Endothelial cell of umbilical vein (primary cell): ENCODE results near the gene MAST4. TPM values are rescaled to one million over a fixed set of nuclear protein-coding genes. Genes with fewer than 3 reads are reported as not detected.

Source experiments
- BruUV-seq: library from RNA; stranded (reverse); fragments of 400-500 nt; replicated peaks from 2 replicates; lab custom pipeline; 2021; lab: Mats Ljungman, UMichigan
- CTCF ChIA-PET: fragments of 300-600, 350-600 bp; sonication (Branson Sonifier 250); formaldehyde crosslinking; loops from one replicate; lab custom pipeline; 2021; ENCODE audit warnings: antibody characterized with exemption, inconsistent platforms; lab: Charles Lee
- POLR2A ChIA-PET: fragments of 300-600, 350-600 bp; sonication (Branson Sonifier 250); formaldehyde crosslinking; loops from one replicate; lab custom pipeline; 2021; ENCODE audit warnings: antibody characterized with exemption, inconsistent platforms; lab: Charles Lee
- DNase-seq: peaks from one replicate; pipeline ENCODE4 v3.0.0-alpha.2; 2011; ENCODE audit warnings: low read depth, low spot score
- FAIRE-seq: peaks from 2 replicates; lab custom pipeline; 2011; peaks lifted over from hg19 to GRCh38; lab: Jason Lieb, UNC
- H2AFZ ChIP-seq: 2 replicates; pipeline ENCODE4 v1.6.0; 2012; ENCODE audit warnings: low read depth, low read length, control low read depth, inconsistent platforms
- H3K27ac ChIP-seq: 2 replicates; pipeline ENCODE4 v1.5.1; 2011; ENCODE audit warnings: low read depth, mild to moderate bottlenecking, control low read depth, low read length, moderate library complexity; ENCODE audit not compliant: insufficient read depth
- H3K27me3 ChIP-seq, 2 experiments: 2 replicates each; pipeline versions ENCODE4 v1.6.0 to v1.6.1; 2011; ENCODE audit warnings: low read length in 2 of 2, mixed read lengths in 1 of 2; ENCODE audit not compliant: control insufficient read depth in 2 of 2, insufficient read depth in 2 of 2
- H3K36me3 ChIP-seq, 2 experiments: 2 replicates in 1 of 2; 3 replicates in 1 of 2; pipeline ENCODE4 v1.5.1; 2011; ENCODE audit warnings: low read length in 2 of 2, mild to moderate bottlenecking in 1 of 2, moderate library complexity in 1 of 2; ENCODE audit not compliant: control insufficient read depth in 2 of 2, insufficient read depth in 2 of 2; ENCODE audit errors: extremely low read depth in 1 of 2
- H3K4me1 ChIP-seq: 3 replicates; pipeline ENCODE4 v1.5.1; 2011; ENCODE audit warnings: mild to moderate bottlenecking, low read length; ENCODE audit not compliant: control insufficient read depth, insufficient read depth; ENCODE audit errors: extremely low read depth
- H3K4me2 ChIP-seq: 2 replicates; pipeline ENCODE4 v1.6.1; 2011; ENCODE audit warnings: low read length, control low read depth, mixed read lengths; ENCODE audit not compliant: insufficient read depth
- H3K4me3 ChIP-seq, 3 experiments: fragments of 200-600 bp in 1 of 3; sonication (generic), shearing (Covaris generic) in 1 of 3; replicated peaks in 1 of 3; 2 replicates each; pipeline ENCODE4 v1.5.1; 2011 to 2016; ENCODE audit warnings: control low read depth in 3 of 3, low read length in 3 of 3, mild to moderate bottlenecking in 2 of 3, inconsistent platforms in 1 of 3, low read depth in 1 of 3, moderate library complexity in 1 of 3; ENCODE audit not compliant: insufficient read depth in 1 of 3
- H3K79me2 ChIP-seq: 2 replicates; pipeline ENCODE4 v1.6.0; 2012; ENCODE audit warnings: low read length, inconsistent platforms; ENCODE audit not compliant: control insufficient read depth, insufficient read depth
- H3K9ac ChIP-seq: replicated peaks from 2 replicates; pipeline ENCODE3; 2011; ENCODE audit warnings: low read length, control low read depth; ENCODE audit not compliant: insufficient read depth; ENCODE audit errors: extremely low read depth
- H3K9me1 ChIP-seq: replicated peaks from 3 replicates; pipeline ENCODE4 v1.6.0; 2011; ENCODE audit warnings: mild to moderate bottlenecking, low read length; ENCODE audit not compliant: control insufficient read depth, insufficient read depth; ENCODE audit errors: extremely low read depth
- H3K9me3 ChIP-seq: replicated peaks from 2 replicates; pipeline ENCODE4 v1.5.1; 2012; ENCODE audit warnings: low read length, inconsistent platforms; ENCODE audit not compliant: control insufficient read depth, insufficient read depth
- H4K20me1 ChIP-seq: replicated peaks from 2 replicates; pipeline ENCODE3; 2011; ENCODE audit warnings: mild to moderate bottlenecking, low read length; ENCODE audit not compliant: control insufficient read depth, insufficient read depth; ENCODE audit errors: extremely low read depth
- EZH2 ChIP-seq: IDR thresholded peaks from 2 replicates; pipeline ENCODE4 v1.6.1; 2012; ENCODE audit warnings: borderline replicate concordance, low read depth, mild to moderate bottlenecking, moderate library complexity, low read length, inconsistent platforms; ENCODE audit not compliant: severe bottlenecking
- FOS ChIP-seq: IDR thresholded peaks from 2 replicates; pipeline ENCODE4 v1.6.1; 2011; ENCODE audit warnings: mild to moderate bottlenecking, low read length, moderate library complexity, borderline replicate concordance; ENCODE audit not compliant: insufficient read depth
- GATA2 ChIP-seq: IDR thresholded peaks from 2 replicates; pipeline ENCODE4 v1.7.0; 2011; ENCODE audit warnings: low read depth, mild to moderate bottlenecking, moderate library complexity, mixed read lengths, low read length; ENCODE audit not compliant: insufficient read length, insufficient read depth
- JUN ChIP-seq: IDR thresholded peaks from 2 replicates; pipeline ENCODE4 v1.6.1; 2011; ENCODE audit warnings: borderline replicate concordance, low read depth; ENCODE audit not compliant: insufficient read length, insufficient read depth
- MYC ChIP-seq: IDR thresholded peaks from one replicate; pipeline ENCODE4 v1.6.1; 2011; ENCODE audit warnings: mild to moderate bottlenecking, low read depth, low read length
- POLR2A ChIP-seq: IDR thresholded peaks from 2 replicates; pipeline ENCODE4 v1.6.1; 2012; ENCODE audit warnings: low read depth, mild to moderate bottlenecking, control low read depth, low read length
- POLR2AphosphoS5 ChIP-seq: IDR thresholded peaks from 2 replicates; pipeline ENCODE4 v1.6.1; 2012; ENCODE audit warnings: low read depth, mild to moderate bottlenecking, control low read depth, low read length, moderate library complexity; ENCODE audit not compliant: insufficient read depth
- dilution Hi-C: fragments of 300-500 bp; cut with MboI; formaldehyde crosslinking; loops from one replicate; pipeline ENCODE4 v1.15.0; 2019; ENCODE audit warnings: low sequenced_read_pairs; ENCODE audit not compliant: extremely low pct_ligation_motif_present
- intact Hi-C: fragments of 100-400 bp; cut with micrococcal nuclease; formaldehyde crosslinking; loops from one replicate; pipeline ENCODE4 v1.10.0; 2022
- polyA plus RNA-seq, 4 experiments: library from polyadenylated mRNA; depleted of rRNA in 3 of 4; stranded (reverse) in 3 of 4; unstranded in 1 of 4; fragments of >200 nt; gene quantifications; 2 replicates each; pipeline versions ENCODE4 v1.2.1 to v1.2.3, GENCODE V29; 2011 to 2012; ENCODE audit warnings: missing spikeins in 1 of 4
- total RNA-seq: library from RNA; stranded (reverse); gene quantifications from 2 replicates; pipeline ENCODE4 v1.2.3, GENCODE V29; 2021
- TF ChIP-seq, protein P1 (sequence below), 2 donors: IDR thresholded peaks; 1 replicate in 1 of 2; 2 replicates in 1 of 2; pipeline ENCODE4 v1.5.1; 2011; ENCODE audit warnings: low read length in 2 of 2, mild to moderate bottlenecking in 2 of 2, moderate library complexity in 2 of 2, control low read depth in 1 of 2, inconsistent platforms in 1 of 2, low read depth in 1 of 2; ENCODE audit not compliant: insufficient read depth in 1 of 2; ENCODE audit errors: extremely low read depth in 1 of 2
- TF ChIP-seq, protein P2 (sequence below): IDR thresholded peaks from 2 replicates; pipeline ENCODE4 v1.6.1; 2011; ENCODE audit not compliant: insufficient read depth, insufficient read length

The MAST4 gene
- total and polyA plus RNA-seq, 2 donors (not counting 3 experiments of a cell fraction or from before 2014, with no cell fraction given), result 40.2 to 116 TPM

DNA sequence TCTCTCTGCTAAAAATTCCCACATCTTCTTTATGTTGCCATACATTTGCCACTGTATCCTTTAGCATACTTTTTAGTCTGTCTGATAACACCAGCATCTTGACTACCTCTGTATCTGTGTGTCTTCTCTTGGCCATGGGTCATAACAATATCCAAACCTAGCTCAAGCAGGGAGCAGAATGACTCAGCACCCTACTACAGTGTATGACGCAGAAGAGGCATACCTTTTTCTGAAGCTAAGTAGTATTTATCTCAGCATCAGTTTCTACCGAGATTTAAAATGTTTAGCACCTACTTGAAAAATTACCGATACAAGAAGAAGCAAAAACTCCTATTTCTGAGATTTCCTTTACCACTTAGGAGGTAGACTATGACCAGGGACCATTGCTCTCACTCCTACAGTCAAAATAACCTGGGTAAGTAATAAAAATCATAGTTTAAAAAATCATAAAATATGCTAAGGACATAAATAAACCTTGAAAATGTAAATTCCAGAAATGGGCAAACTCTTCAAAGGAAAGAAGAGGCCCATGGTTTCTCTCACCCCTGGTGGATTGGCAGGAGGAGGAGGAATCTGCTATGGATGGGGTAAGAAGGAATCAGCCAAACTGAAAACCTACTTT lies 286.5 kb downstream of the MAST4 start:
- BruUV-seq, result no TSS peak
- Histone ChIP-seq H3K36me3 (peaks cover 0 to 10% of the 10 kb centered on the region in 2 experiments), H3K27ac (peak overlapping the region; percentile 46), H2AFZ (no peak overlapping the region), H4K20me1 (peaks cover 4% of the 10 kb centered on the region), H3K79me2 (no peaks in the 10 kb centered on the region), H3K4me3 (no peak overlapping the region), H3K9me1 (no peaks in the 10 kb centered on the region), H3K9ac (no peak overlapping the region), H3K4me2 (peak overlapping the region; percentile 38), H3K27me3 (no peaks in the 10 kb centered on the region), H3K4me1 (peaks cover 30% of the 10 kb centered on the region), H3K9me3 (no peaks in the 10 kb centered on the region)
- ChIA-PET POLR2A (no interaction called here), CTCF (interaction anchor here (0.8 to 1.0 kb wide), 3 partner anchors 15 to 576 kb away, joined by 3 to 4 read pairs (median 3); no protein-coding TSS in a partner anchor)
- peak; percentile 34 for TF ChIP-seq FOS
- no peak for TF ChIP-seq POLR2AphosphoS5
- no peak for TF ChIP-seq EZH2
- DNase-seq (peak; percentile 48), FAIRE-seq (peak; percentile 72)
- dilution Hi-C loops (no loop called here), intact Hi-C loops (no loop called here)

GRCh38 chr5:66884564-66885243 lies 288.5 kb downstream of the MAST4 start:
- H2AFZ ChIP-seq, result no peak overlapping the region
- no peaks in the 10 kb centered on the region for H3K79me2 ChIP-seq
- no peak overlapping the region for H3K4me3 ChIP-seq
- peaks cover 25% of the 10 kb centered on the region for H3K4me1 ChIP-seq
- CTCF ChIA-PET, result interaction anchor here (1.0 to 1.4 kb wide), 3 partner anchors 11 to 29 kb away, joined by 3 to 4 read pairs (median 3); no protein-coding TSS in a partner anchor
- TF ChIP-seq MYC (no peak), FOS (no peak), GATA2 (no peak), POLR2AphosphoS5 (no peak), JUN (no peak), EZH2 (no peak), POLR2A (no peak)
- TF ChIP-seq, protein P1, sequence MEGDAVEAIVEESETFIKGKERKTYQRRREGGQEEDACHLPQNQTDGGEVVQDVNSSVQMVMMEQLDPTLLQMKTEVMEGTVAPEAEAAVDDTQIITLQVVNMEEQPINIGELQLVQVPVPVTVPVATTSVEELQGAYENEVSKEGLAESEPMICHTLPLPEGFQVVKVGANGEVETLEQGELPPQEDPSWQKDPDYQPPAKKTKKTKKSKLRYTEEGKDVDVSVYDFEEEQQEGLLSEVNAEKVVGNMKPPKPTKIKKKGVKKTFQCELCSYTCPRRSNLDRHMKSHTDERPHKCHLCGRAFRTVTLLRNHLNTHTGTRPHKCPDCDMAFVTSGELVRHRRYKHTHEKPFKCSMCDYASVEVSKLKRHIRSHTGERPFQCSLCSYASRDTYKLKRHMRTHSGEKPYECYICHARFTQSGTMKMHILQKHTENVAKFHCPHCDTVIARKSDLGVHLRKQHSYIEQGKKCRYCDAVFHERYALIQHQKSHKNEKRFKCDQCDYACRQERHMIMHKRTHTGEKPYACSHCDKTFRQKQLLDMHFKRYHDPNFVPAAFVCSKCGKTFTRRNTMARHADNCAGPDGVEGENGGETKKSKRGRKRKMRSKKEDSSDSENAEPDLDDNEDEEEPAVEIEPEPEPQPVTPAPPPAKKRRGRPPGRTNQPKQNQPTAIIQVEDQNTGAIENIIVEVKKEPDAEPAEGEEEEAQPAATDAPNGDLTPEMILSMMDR (IDR thresholded peaks at IDR 0.05; ENCODE audit: extremely low read depth in 1 of 2, insufficient read depth in 1 of 2, low read depth in 1 of 2, low read length in 2 of 2), result no peak
- TF ChIP-seq, protein P2, sequence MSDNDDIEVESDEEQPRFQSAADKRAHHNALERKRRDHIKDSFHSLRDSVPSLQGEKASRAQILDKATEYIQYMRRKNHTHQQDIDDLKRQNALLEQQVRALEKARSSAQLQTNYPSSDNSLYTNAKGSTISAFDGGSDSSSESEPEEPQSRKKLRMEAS, result no peak
- H4K20me1 ChIP-seq, result peaks cover 4% of the 10 kb centered on the region
- no peaks in the 10 kb centered on the region for H3K9me1 ChIP-seq
- no peak overlapping the region for H3K9ac ChIP-seq
- H3K4me2 ChIP-seq, result no peak overlapping the region
- H3K9me3 ChIP-seq, result no peaks in the 10 kb centered on the region
- intact Hi-C loops, result no loop called here
- no TSS peak for BruUV-seq
- FAIRE-seq, result no peak
- no peaks in the 10 kb centered on the region for H3K27me3 ChIP-seq
- peaks cover 0 to 10% of the 10 kb centered on the region in 2 experiments for H3K36me3 ChIP-seq
- dilution Hi-C loops, result no loop called here
- POLR2A ChIA-PET, result no interaction called here
- no peak overlapping the region for H3K27ac ChIP-seq
- DNase-seq, result no peak
